Stomach smooth muscle (tissue), 2 donors: ENCODE results near the gene ARHGEF39.
"Not testable (repeated sequence)": the region's sequence is repeated elsewhere in the genome, so short reads cannot be mapped to it uniquely, and the experiment has no call there.

Experiments used
- H3K27ac ChIP-seq: one replicate; pipeline ENCODE4 v1.7.0; 2013; ENCODE audit warnings: mild to moderate bottlenecking, low read length, inconsistent platforms
- H3K27me3 ChIP-seq, 2 donors: one replicate each; pipeline ENCODE4 v1.7.0; 2013; ENCODE audit warnings: low read length in 2 of 2; ENCODE audit not compliant: insufficient read depth in 2 of 2, control insufficient read depth in 1 of 2
- H3K36me3 ChIP-seq, 2 donors: one replicate each; pipeline ENCODE4 v1.7.0; 2013; ENCODE audit warnings: low read length in 2 of 2; ENCODE audit not compliant: control insufficient read depth in 2 of 2, insufficient read depth in 2 of 2
- H3K4me1 ChIP-seq: one replicate; pipeline ENCODE4 v1.7.0; 2013; ENCODE audit warnings: low read length; ENCODE audit not compliant: control insufficient read depth, insufficient read depth
- H3K4me3 ChIP-seq, 2 donors: one replicate each; pipeline ENCODE4 v1.7.0; 2013; ENCODE audit warnings: low read length in 2 of 2
- H3K9ac ChIP-seq, 2 donors: one replicate each; pipeline ENCODE4 v1.7.0; 2013; ENCODE audit warnings: low read length in 2 of 2, mild to moderate bottlenecking in 1 of 2
- H3K9me3 ChIP-seq, 2 donors: one replicate each; pipeline ENCODE4 v1.7.0; 2013; ENCODE audit warnings: low read length in 2 of 2; ENCODE audit not compliant: control insufficient read depth in 2 of 2
- donor health status: healthy.
- donor health status: Pancreatic carcinoma.

The ARHGEF39 gene

DNA sequence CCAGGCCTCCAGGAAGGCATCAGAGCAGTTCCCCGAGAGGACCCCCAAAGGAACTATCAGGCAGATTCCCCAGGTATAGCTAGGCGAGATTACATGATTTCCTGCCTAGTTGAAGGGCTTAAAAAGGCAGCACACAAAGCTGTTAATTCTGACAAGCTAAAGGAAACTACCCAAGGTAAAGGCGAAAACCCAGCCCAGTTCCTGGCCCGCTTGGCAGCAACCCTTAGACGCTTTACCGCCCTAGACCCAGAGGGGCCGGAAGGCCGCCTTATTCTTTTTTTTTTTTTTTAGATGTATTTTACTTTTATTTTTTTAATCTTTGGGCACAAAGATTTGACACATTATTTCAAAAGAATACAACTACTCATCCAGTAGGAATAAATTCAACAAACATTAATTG, 26.2 kb downstream of the ARHGEF39 start:
- not testable (repeated sequence) for H3K27me3 ChIP-seq, H3K9ac ChIP-seq, H3K4me3 ChIP-seq, H3K36me3 ChIP-seq, H3K9me3 ChIP-seq, H3K27ac ChIP-seq, H3K4me1 ChIP-seq

DNA sequence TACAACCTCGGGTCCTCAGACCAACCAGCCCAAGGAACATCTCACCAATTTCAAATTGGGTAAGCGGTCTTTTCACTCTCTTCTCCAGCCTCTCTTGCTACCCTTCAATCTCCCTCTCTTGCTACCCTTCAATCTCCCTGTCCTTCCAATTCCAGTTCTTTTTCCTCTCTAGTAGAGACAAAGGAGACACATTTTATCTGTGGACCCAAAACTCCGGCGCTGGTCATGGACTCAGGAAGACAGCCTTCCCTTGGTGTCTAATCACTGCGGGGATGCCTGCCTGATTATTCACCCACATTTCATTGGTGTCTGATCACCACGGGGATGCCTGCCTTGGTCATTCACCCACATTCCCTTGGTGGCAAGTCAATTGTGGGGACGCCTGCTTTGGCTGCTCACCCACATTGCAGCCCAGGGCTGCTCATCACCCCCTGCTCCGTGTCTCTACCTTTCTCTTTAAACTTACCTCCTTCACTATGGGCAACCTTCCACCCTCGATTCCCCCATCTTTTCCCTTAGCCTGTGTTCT, 27.5 kb downstream of the ARHGEF39 start:
- H3K9me3 ChIP-seq, H3K4me1 ChIP-seq, H3K27ac ChIP-seq: not testable (repeated sequence)

DNA sequence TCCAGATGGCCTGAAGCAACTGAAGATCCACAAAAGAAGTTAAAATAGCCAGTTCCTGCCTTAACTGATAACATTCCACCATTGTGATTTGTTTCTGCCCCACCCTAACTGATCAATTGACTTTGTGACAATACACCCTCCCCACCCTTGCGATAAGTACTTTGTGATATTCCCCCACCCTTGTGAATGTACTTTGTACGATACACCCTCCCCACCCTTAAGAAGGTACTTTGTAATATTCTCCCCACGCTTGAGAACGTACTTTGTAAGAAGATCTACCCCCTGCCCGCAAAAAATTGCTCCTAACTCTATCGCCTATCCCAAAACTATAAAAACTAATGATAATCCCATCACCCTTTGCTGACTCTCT, 28.1 kb downstream of the ARHGEF39 start:
- not testable (repeated sequence) for H3K27me3 ChIP-seq, H3K4me3 ChIP-seq, H3K9me3 ChIP-seq, H3K4me1 ChIP-seq, H3K9ac ChIP-seq, H3K27ac ChIP-seq, H3K36me3 ChIP-seq

More for the DNA sequence above, 27.5 kb downstream of the ARHGEF39 start:
- H3K4me3 ChIP-seq, H3K36me3 ChIP-seq, H3K27me3 ChIP-seq, H3K9ac ChIP-seq: not testable (repeated sequence)

DNA sequence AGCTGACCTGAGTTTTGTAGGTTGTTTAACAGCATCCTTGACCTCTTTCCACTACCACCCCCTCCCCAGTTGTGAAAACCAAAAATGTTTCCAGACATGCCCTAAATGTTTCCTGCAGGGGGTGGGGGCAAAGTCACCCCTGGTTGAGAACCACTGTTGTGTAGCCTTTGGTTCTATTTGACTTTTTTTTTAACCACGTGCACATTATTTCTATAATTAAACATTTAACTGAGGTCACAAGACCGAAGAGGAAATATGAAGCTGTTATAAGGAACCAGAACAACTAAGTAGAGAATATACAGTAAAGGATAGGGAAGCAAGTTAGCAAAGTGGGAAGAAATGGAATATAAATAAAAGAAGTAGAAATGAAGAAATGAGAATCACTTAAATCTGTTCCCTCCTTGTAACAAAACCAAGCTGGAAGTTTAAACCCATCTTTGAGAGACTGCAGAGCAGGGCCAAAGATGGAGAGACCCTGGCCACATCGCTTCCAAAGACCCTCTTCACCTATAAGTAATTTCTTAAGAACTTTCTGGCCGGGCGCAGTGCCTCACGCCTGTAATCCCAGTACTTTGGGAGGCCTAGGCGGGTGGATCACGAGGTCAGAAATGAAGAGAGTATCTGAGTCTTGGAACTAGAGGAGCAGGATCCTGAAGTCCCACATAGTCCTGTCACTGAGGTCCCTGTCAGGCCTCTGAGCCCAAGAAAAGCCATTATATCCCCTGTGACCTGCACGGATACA, 28.7 kb downstream of the ARHGEF39 start:
- Histone ChIP-seq H3K36me3 (no peaks in the 10 kb centered on the region), H3K27me3 (no peaks in the 10 kb centered on the region), H3K4me3 (no peak overlapping the region), H3K9ac (no peak overlapping the region), H3K27ac (no peak overlapping the region), H3K9me3 (no peaks in the 10 kb centered on the region), H3K4me1 (no peaks in the 10 kb centered on the region)

DNA sequence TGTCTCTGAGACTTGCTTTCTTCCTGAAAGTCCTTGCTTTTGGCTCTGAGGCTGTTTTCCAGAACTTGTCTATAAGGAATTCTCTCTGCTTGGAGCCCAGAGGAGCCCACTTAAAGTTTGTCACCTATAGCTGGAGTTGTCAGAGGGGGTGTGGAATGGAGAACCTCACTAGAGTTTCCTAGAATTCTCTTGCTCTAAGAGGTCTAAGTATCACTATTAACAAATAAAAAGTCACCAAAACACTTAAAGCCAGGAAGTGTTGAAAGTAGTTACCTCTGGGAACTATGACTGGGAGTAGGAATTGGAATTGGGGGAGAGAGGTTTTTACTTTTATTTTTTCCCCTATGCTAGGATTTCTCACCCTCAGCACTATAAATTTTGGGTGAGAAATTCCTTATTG, 29.3 kb downstream of the ARHGEF39 start:
- H3K9ac ChIP-seq = no peak overlapping the region
- no peaks in the 10 kb centered on the region for H3K9me3 ChIP-seq
- no peak overlapping the region for H3K27ac ChIP-seq
- no peak overlapping the region for H3K4me3 ChIP-seq
- no peaks in the 10 kb centered on the region for H3K4me1 ChIP-seq
- H3K36me3 ChIP-seq = no peaks in the 10 kb centered on the region
- H3K27me3 ChIP-seq = no peaks in the 10 kb centered on the region

DNA sequence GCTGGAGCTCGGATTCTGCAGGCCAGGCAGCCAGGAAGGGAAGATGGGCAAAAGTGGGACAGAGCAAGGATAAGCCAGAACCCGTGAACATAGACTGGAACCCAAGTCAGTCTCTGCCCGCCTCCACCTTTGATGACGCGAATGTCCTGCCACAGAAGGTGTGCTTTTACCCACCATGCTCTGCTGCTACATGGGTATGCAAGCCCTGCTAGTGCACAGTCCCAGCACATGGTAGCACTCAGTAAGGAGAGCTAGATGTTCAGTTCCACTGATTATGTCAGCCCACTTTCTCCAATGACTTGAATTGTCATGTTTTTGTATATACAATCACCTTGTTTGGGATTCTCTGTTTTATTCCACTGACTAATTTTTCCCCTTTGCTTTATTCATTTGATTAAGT, 35.4 kb downstream of the ARHGEF39 start:
- Histone ChIP-seq H3K9me3 (no peaks in the 10 kb centered on the region), H3K27me3 (no peaks in the 10 kb centered on the region), H3K4me3 (no peak overlapping the region), H3K4me1 (no peaks in the 10 kb centered on the region), H3K27ac (no peak overlapping the region), H3K9ac (no peak overlapping the region), H3K36me3 (no peaks in the 10 kb centered on the region)

DNA sequence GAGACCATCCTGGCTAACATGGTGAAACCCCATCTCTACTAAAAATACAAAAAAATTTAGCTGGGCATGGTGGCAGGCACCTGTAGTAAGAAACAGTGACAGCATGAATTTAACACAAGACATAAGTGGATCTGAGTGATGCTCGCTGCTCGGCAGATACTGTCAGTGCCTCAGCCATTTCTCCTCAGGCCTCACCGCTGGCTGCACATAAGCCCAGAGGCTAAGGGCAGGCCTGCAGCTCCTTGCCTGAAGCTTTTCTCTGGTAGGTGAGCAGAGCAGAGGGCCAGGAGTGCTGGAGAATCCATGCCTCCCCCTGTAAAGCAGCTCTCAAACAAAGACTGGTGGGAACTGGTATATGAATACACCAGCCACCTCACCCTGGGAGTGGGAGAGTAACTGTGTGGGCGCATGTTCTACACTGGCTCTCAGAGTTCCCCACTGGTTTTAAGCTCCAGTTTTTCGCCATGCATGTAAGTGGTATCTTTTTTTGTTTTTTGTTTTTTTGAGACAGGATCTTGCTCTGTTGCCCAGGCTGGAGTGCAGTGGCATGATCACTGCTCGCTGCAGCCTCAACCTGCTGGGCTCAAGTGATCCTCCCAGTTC, 36.5 kb downstream of the ARHGEF39 start:
- Histone ChIP-seq H3K9ac (no peak overlapping the region), H3K4me3 (no peak overlapping the region), H3K9me3 (no peaks in the 10 kb centered on the region), H3K36me3 (no peaks in the 10 kb centered on the region), H3K27me3 (no peaks in the 10 kb centered on the region), H3K27ac (no peak overlapping the region), H3K4me1 (no peaks in the 10 kb centered on the region)

GRCh38 chr9:35627575-35627974, 37.4 kb downstream of the ARHGEF39 start:
- Histone ChIP-seq H3K36me3 (no peaks in the 10 kb centered on the region), H3K4me3 (no peak overlapping the region), H3K27ac (no peak overlapping the region), H3K4me1 (no peaks in the 10 kb centered on the region), H3K9me3 (no peaks in the 10 kb centered on the region), H3K27me3 (no peaks in the 10 kb centered on the region), H3K9ac (no peak overlapping the region)

- Histone ChIP-seq H3K4me1 (peaks cover 12% of the 10 kb centered on the region), H3K9ac (no peak overlapping the region), H3K4me3 (no peak overlapping the region), H3K27me3 (peaks cover 5 to 9% of the 10 kb centered on the region in 2 donors), H3K9me3 (no peaks in the 10 kb centered on the region), H3K27ac (no peak overlapping the region), H3K36me3 (no peaks in the 10 kb centered on the region)
These were observed 45.2 kb downstream of the ARHGEF39 start for GRCh38 chr9:35619800-35620158.

DNA sequence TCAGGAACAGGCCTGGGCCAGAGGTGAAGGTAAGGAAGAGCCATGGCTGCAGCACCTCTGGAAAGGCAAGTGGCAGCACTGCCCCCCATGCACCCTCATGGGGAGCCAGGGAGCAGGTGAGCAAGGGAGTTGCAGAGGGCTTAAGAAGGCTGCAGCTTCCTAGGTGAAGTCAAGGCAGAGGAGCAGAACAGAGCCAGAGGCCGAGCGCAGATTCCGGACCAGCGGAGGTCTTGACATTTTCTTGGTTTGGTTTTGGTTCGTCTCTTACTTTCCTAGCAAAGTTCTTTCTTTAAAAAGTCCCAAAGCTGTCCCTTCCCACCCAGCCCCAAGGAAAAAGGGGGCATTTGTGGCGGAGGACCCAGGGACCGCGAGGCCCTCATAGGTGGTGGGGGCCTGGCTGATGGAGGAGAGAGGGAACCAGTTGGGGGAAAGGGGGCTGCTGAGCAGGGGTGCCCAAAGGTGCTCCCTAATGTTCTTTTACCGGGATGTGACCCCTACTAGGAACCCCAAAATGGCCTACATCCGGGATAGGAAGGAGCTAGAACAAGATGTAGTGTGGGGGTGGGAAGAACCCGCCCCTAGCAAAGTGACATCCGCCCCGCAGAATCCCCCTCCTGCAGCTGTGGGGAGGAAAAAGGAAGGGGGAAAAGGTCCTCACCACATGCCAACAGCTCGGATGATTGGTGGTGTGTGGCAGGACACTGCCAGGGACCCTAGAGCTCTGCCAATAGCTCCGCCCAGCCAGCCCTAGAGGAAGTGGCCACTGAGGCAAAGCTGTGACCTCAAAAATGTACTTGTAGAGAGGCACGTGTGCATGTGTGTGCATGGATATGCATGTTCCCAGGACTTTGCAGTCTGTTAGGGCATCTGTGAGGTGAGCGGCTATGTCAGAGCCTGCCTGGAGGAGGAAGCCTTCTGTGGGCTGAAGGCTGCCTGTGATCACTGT, 45.9 kb downstream of the ARHGEF39 start:
- Histone ChIP-seq H3K36me3 (no peaks in the 10 kb centered on the region), H3K27ac (no peak overlapping the region), H3K27me3 (peaks cover 5 to 9% of the 10 kb centered on the region in 2 donors), H3K9ac (no peak overlapping the region), H3K4me1 (peaks cover 12% of the 10 kb centered on the region), H3K4me3 (no peak overlapping the region), H3K9me3 (no peaks in the 10 kb centered on the region)
